Glutamatergic neuron (in vitro differentiated cells): ENCODE results near the gene TMEM59L. TPM values are rescaled to one million over a fixed set of nuclear protein-coding genes. Genes with fewer than 3 reads are reported as not detected.

Experiments
- DNase-seq: peaks from one replicate; pipeline ENCODE4 v3.0.0; 2022
- H3K27ac Mint-ChIP-seq: one replicate; pipeline ENCODE4 v1.8.0; 2020; ENCODE audit warnings: mild to moderate bottlenecking, mixed read lengths, inconsistent platforms; ENCODE audit not compliant: unreplicated experiment
- H3K27me3 Mint-ChIP-seq: one replicate; pipeline ENCODE4 v1.8.0; 2020; ENCODE audit warnings: mild to moderate bottlenecking, moderate library complexity, mixed read lengths, inconsistent platforms; ENCODE audit not compliant: unreplicated experiment
- H3K36me3 Mint-ChIP-seq: one replicate; pipeline ENCODE4 v1.8.0; 2020; ENCODE audit warnings: mild to moderate bottlenecking, mixed read lengths, inconsistent platforms; ENCODE audit not compliant: unreplicated experiment
- H3K4me1 Mint-ChIP-seq: one replicate; pipeline ENCODE4 v1.8.0; 2020; ENCODE audit warnings: mild to moderate bottlenecking, low read depth, mixed read lengths, inconsistent platforms; ENCODE audit not compliant: unreplicated experiment
- H3K4me3 Mint-ChIP-seq: one replicate; pipeline ENCODE4 v1.8.0; 2020; ENCODE audit warnings: mild to moderate bottlenecking, mixed read lengths, inconsistent platforms; ENCODE audit not compliant: unreplicated experiment
- H3K9me3 Mint-ChIP-seq: one replicate; pipeline ENCODE4 v1.8.0; 2020; ENCODE audit warnings: mild to moderate bottlenecking, moderate library complexity, mixed read lengths, inconsistent platforms; ENCODE audit not compliant: unreplicated experiment
- CTCF ChIP-seq: fragments of 200-600 bp; sonication (generic); IDR thresholded peaks from one replicate; pipeline ENCODE4 v1.5.0; 2021; ENCODE audit not compliant: partially characterized antibody, unreplicated experiment
- total RNA-seq: library from RNA; stranded (reverse); fragmentation: NEBNext Ultra II Directional; extraction: Animal tissue kit (Norgen Biotek cat#: 25700); gene quantifications from one replicate; pipeline ENCODE4 v1.2.1, GENCODE V29; 2021; ENCODE audit not compliant: unreplicated experiment

The TMEM59L gene
- total RNA-seq, 1 donor from 2014 or later, result 92.3 TPM

GRCh38 chr19:18662972-18663732 is 50.5 kb downstream of the TMEM59L start:
- Mint-ChIP-seq H3K9me3 (peaks cover 4% of the 10 kb centered on the region), H3K27ac (no peak overlapping the region), H3K4me3 (no peak overlapping the region), H3K4me1 (peaks cover 12% of the 10 kb centered on the region), H3K27me3 (peaks cover 11% of the 10 kb centered on the region), H3K36me3 (peaks cover 6% of the 10 kb centered on the region)
- TF ChIP-seq CTCF, result no peak
- DNase-seq, result no peak

DNA sequence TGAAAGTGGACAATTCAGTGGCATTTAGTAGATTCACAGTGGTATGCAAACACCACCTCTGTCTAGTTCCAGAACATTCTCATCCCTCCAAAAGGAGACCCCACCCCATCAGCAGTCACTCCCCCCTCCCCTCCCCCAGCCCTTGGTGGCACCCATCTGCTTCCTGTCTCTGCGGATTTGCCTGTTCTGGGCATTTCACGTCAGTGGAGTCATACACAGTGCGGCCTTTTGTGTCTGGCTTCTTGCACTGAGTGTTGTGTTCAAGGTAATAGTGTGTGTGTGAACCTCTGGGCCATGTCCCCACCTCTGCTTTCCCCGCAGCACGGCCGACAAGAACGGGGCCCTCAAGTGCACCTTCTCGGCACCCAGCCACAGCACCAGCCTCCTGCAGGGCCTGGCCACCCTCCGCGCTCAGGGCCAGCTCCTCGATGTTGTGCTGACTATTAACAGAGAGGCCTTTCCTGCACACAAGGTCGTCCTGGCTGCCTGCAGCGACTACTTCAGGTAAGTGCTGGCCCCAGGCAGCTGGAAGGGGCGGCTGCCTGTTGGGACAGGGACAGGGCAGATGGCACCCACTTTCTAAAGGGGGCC is 51.4 kb downstream of the TMEM59L start:
- DNase-seq, result no peak
- H3K9me3 Mint-ChIP-seq, result peaks cover 2% of the 10 kb centered on the region
- no peak for TF ChIP-seq CTCF
- peaks cover 6% of the 10 kb centered on the region for H3K36me3 Mint-ChIP-seq
- no peak overlapping the region for H3K27ac Mint-ChIP-seq
- H3K4me1 Mint-ChIP-seq, result peaks cover 6% of the 10 kb centered on the region
- peaks cover 6% of the 10 kb centered on the region for H3K27me3 Mint-ChIP-seq
- peak overlapping the region; percentile 38 for H3K4me3 Mint-ChIP-seq

DNA sequence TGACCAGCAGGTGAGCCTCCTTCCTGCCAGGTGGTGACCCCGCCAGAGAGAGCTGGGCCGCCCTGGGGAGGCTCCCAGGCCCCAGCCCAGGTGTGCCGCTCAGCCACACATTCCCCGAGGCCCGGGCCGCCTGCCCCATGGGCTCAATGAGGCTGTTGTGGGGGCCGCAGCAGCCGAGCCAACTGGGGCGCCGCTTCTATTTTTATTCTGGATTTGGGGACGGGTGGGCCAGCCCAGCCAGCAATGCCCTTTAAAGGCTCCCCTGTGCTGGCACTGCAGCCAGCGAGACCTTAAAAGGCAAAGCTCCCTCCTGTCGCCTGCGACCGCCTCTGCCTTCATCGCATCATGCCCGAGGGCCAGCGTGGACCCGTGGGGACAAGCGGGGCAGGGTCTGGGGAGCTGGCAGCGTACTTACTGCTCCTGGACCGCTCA is 53.1 kb downstream of the TMEM59L start:
- Mint-ChIP-seq H3K4me1 (peaks cover 10% of the 10 kb centered on the region), H3K4me3 (no peak overlapping the region), H3K27ac (no peak overlapping the region), H3K27me3 (peaks cover 6% of the 10 kb centered on the region), H3K36me3 (peaks cover 6% of the 10 kb centered on the region), H3K9me3 (peaks cover 2% of the 10 kb centered on the region)
- TF ChIP-seq CTCF, result no peak
- DNase-seq, result no peak

DNA sequence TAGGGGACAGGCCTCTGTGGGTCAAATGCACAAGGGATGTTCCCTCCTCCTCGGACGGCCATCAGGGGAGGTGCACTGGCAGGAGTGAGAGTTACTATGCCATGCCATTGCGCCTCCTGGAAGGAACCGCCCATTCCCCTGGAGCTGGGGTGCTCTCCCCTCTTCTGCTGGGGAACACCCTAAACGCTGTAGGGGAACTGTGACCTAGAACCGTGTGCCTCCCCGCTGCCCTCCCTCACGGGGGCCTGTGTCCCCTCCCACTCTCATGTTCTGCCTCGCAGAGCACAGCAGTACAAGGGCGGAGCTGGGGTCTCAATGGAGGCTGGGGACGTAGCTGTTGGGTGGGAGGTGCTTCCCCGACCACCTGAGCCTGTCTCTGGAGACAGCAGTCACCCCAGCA is 53.6 kb downstream of the TMEM59L start:
- H3K27me3 Mint-ChIP-seq, result peaks cover 4% of the 10 kb centered on the region
- no peak overlapping the region for H3K27ac Mint-ChIP-seq
- TF ChIP-seq CTCF, result no peak
- no peak for DNase-seq
- H3K9me3 Mint-ChIP-seq, result peaks cover 1% of the 10 kb centered on the region
- H3K4me1 Mint-ChIP-seq, result peaks cover 10% of the 10 kb centered on the region
- no peak overlapping the region for H3K4me3 Mint-ChIP-seq
- peaks cover 4% of the 10 kb centered on the region for H3K36me3 Mint-ChIP-seq

DNA sequence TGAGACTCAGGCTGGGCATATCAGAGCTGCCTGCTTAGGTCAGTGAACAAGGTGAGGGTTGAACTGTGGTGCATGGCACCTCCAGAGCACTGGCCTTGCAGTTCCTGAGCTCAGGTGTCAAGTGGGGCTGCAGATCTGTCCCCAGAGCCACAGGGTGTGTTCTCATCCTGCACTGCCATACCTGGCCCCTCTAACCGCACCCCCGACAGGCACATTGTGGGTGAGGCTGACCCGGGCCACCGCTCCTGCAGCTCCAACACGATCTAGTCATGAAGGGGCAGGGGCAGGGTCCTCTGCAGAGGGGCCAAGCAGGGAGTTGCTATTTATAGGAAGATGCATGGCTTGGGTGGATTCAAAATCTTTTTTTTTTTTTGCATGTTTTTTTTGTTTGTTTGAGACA is 54.1 kb downstream of the TMEM59L start:
- Mint-ChIP-seq H3K36me3 (no peaks in the 10 kb centered on the region), H3K4me1 (peaks cover 14% of the 10 kb centered on the region), H3K27ac (no peak overlapping the region), H3K9me3 (no peaks in the 10 kb centered on the region), H3K4me3 (no peak overlapping the region), H3K27me3 (peaks cover 5% of the 10 kb centered on the region)
- DNase-seq, result no peak
- TF ChIP-seq CTCF, result no peak
